Diencephalon (tissue), 1 donor: ENCODE measurements around the gene SLC27A1. TPM values are rescaled to one million over a fixed set of nuclear protein-coding genes. Genes with fewer than 3 reads are reported as not detected.

Source experiments
- total RNA-seq: library from RNA; depleted of rRNA; stranded (reverse); fragments of >200 nt; gene quantifications from one replicate; pipeline ENCODE4 v1.2.3, GENCODE V29; 2014

The SLC27A1 gene
- 13.6 TPM for total RNA-seq

GRCh38 chr19:17470068-17470841, at the start of gene SLC27A1:
TSS of gene SLC27A1 (plus strand) at chr19:17470524. CDS start at chr19:17470541, 17 bp downstream.

GRCh38 chr19:17448131-17448967, 22.0 kb upstream of the SLC27A1 start, which contains the start of gene TMEM221:
TSS of gene TMEM221 (minus strand) at chr19:17448668. CDS start at chr19:17448462, 206 bp downstream.

GRCh38 chr19:17460372-17461230, 9.7 kb upstream of the SLC27A1 start, which contains the start of gene NXNL1:
TSS of gene NXNL1 (minus strand) at chr19:17460926. CDS start at chr19:17460869, 57 bp downstream.

DNA sequence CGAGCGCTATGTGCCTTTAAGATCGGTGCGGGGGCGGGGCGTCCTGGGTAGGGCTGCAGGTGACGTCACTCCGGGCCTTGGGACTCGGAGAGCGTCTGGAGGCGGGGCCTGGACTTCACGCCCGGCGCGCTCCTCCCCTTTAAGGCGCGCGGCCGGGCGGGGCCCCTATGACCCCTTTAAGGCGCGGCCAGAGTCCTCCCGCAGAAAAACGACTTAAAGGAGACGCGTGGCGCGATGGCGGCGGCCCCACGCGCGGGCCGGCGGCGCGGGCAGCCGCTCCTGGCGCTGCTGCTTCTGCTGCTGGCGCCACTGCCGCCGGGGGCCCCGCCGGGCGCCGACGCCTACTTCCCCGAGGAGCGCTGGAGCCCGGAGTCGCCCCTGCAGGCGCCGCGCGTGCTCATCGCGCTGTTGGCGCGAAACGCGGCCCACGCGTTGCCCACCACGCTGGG, 85.2 kb downstream of the SLC27A1 start, which contains the start of gene COLGALT1:
Gene COLGALT1, plus strand, starts transcription at position 170 of the 449 bp plus-strand sequence. Its CDS starts 65 bp downstream, at position 235.

Other genes starting within 250 kb of the SLC27A1 start
- gene OCEL1, start 244.3 kb upstream of the SLC27A1 start, total RNA-seq, result 5.1 TPM
- gene NR2F6, start 224.6 kb upstream of the SLC27A1 start, total RNA-seq, result 13.6 TPM
- 1.8 TPM for gene USHBP1, start 205.8 kb upstream of the SLC27A1 start, total RNA-seq
- gene BABAM1, start 203.1 kb upstream of the SLC27A1 start, total RNA-seq, result 65.3 TPM
- 0.92 TPM for gene ANKLE1, start 188.6 kb upstream of the SLC27A1 start, total RNA-seq
- 23.8 TPM for gene ABHD8, start 167.1 kb upstream of the SLC27A1 start, total RNA-seq
- 16.8 TPM for gene MRPL34, start 164.7 kb upstream of the SLC27A1 start, total RNA-seq
- 10.8 TPM for gene DDA1, start 161.0 kb upstream of the SLC27A1 start, total RNA-seq
- 24.9 TPM for gene ANO8, start 135.7 kb upstream of the SLC27A1 start, total RNA-seq
- 15.0 TPM for gene GTPBP3, start 133.0 kb upstream of the SLC27A1 start, total RNA-seq
- 1.2 TPM for gene PLVAP, start 93.2 kb upstream of the SLC27A1 start, total RNA-seq
- not detected for gene CCDC194, start 76.3 kb upstream of the SLC27A1 start, total RNA-seq
- gene BST2, start 64.9 kb upstream of the SLC27A1 start, total RNA-seq, result 3.2 TPM
- 20.8 TPM for gene MVB12A, start 50.5 kb upstream of the SLC27A1 start, total RNA-seq
- 1.8 TPM for gene TMEM221, start 21.9 kb upstream of the SLC27A1 start, total RNA-seq
- not detected for gene NXNL1, start 9.6 kb upstream of the SLC27A1 start, total RNA-seq
- gene PGLS, start 41.1 kb downstream of the SLC27A1 start, total RNA-seq, result 33.7 TPM
- gene COLGALT1, start 85.1 kb downstream of the SLC27A1 start, total RNA-seq, result 22.8 TPM
- gene UNC13A, start 217.8 kb downstream of the SLC27A1 start, total RNA-seq, result 69.7 TPM
- gene MAP1S, start 249.0 kb downstream of the SLC27A1 start, total RNA-seq, result 29.5 TPM